Activated B cell treated with CpG ODN at 0.5 μM for 24 hours (primary cell): ENCODE results near the gene KARS1. TPM values are rescaled to one million over a fixed set of nuclear protein-coding genes. Genes with fewer than 3 reads are reported as not detected.

Source experiments
- ATAC-seq: fragments of 200-7000 bp; cut with Tn5 transposase; one replicate; pipeline ENCODE4 v1.10.0; 2021; ENCODE audit warnings: low read depth, mild to moderate bottlenecking, moderate library complexity
- CTCF ChIA-PET: fragments of 350-600 bp; sonication (Branson Sonifier 250); formaldehyde crosslinking; loops from one replicate; lab custom pipeline; 2021; ENCODE audit warnings: antibody characterized with exemption; lab: Charles Lee
- POLR2A ChIA-PET: fragments of 350-600 bp; sonication (Branson Sonifier 250); formaldehyde crosslinking; loops from one replicate; lab custom pipeline; 2021; ENCODE audit warnings: antibody characterized with exemption; lab: Charles Lee
- DNase-seq: peaks from one replicate; pipeline ENCODE4 v3.0.0; 2022
- H3K27ac Mint-ChIP-seq: one replicate; pipeline ENCODE4 v1.8.0; 2020; ENCODE audit warnings: mixed read lengths
- H3K27me3 Mint-ChIP-seq: one replicate; pipeline ENCODE4 v1.8.0; 2021; ENCODE audit warnings: mixed read lengths
- H3K36me3 Mint-ChIP-seq: one replicate; pipeline ENCODE4 v1.8.0; 2021; ENCODE audit warnings: low read depth, mixed read lengths
- H3K4me1 Mint-ChIP-seq: one replicate; pipeline ENCODE4 v1.8.0; 2021; ENCODE audit warnings: mixed read lengths
- H3K4me3 Mint-ChIP-seq: one replicate; pipeline ENCODE4 v1.8.0; 2020; ENCODE audit warnings: mild to moderate bottlenecking, mixed read lengths
- H3K9me3 Mint-ChIP-seq: one replicate; pipeline ENCODE4 v1.8.0; 2020; ENCODE audit warnings: mixed read lengths
- CTCF ChIP-seq: fragments of 200-600 bp; IDR thresholded peaks from one replicate; pipeline ENCODE4 v1.8.0; 2022; ENCODE audit warnings: antibody characterized with exemption, mild to moderate bottlenecking
- intact Hi-C: fragments of 100-400 bp; cut with micrococcal nuclease; formaldehyde crosslinking; loops from one replicate; pipeline ENCODE4 v1.15.1; 2024
- total RNA-seq: library from RNA; stranded (reverse); gene quantifications from 2 replicates; pipeline ENCODE4 v1.2.3, GENCODE V29; 2022

KARS1 gene
- total RNA-seq, 1 donor from 2014 or later = 166 TPM

- DNase-seq (no peak), ATAC-seq (no peak)
- ChIA-PET POLR2A (no interaction called here), CTCF (no interaction called here)
- Mint-ChIP-seq H3K4me3 (no peak within 1 kb of the TSS), H3K9me3 (no peaks in the 10 kb centered on the region), H3K36me3 (no peaks in the 10 kb centered on the region), H3K27ac (no peak within 1 kb of the TSS), H3K4me1 (no peaks in the 10 kb centered on the region), H3K27me3 (no peaks in the 10 kb centered on the region)
- intact Hi-C loops = no loop called here
- no peak for TF ChIP-seq CTCF
Observed at GRCh38 chr16:75676909-75677308, 29.4 kb upstream of the KARS1 start, which contains the start of gene CPHXL2. CPHXL2 (minus strand) TSS chr16:75677009; CDS start chr16:75676999, 10 bp downstream.

- no peaks in the 10 kb centered on the region for H3K36me3 Mint-ChIP-seq
- no peak for TF ChIP-seq CTCF
- ATAC-seq (no peak), DNase-seq (no peak)
- no peaks in the 10 kb centered on the region for H3K4me1 Mint-ChIP-seq
- no peak overlapping the region for H3K27ac Mint-ChIP-seq
- no peak overlapping the region for H3K4me3 Mint-ChIP-seq
- H3K27me3 Mint-ChIP-seq = no peaks in the 10 kb centered on the region
- POLR2A ChIA-PET = no interaction called here
- no peaks in the 10 kb centered on the region for H3K9me3 Mint-ChIP-seq
- intact Hi-C loops = no loop called here
- CTCF ChIA-PET = no interaction called here
Observed at GRCh38 chr16:75667503-75667902, 20.0 kb upstream of the KARS1 start.

GRCh38 chr16:75660726-75661302 is 13.3 kb upstream of the KARS1 start:
- no peaks in the 10 kb centered on the region for H3K27me3 Mint-ChIP-seq
- intact Hi-C loops = no loop called here
- ChIA-PET POLR2A (no interaction called here), CTCF (no interaction called here)
- no peak overlapping the region for H3K27ac Mint-ChIP-seq
- DNase-seq (no peak), ATAC-seq (no peak)
- no peak overlapping the region for H3K4me3 Mint-ChIP-seq
- H3K36me3 Mint-ChIP-seq = peaks cover 40% of the 10 kb centered on the region
- peaks cover 1% of the 10 kb centered on the region for H3K4me1 Mint-ChIP-seq
- TF ChIP-seq CTCF = no peak
- no peaks in the 10 kb centered on the region for H3K9me3 Mint-ChIP-seq

- no peak for ATAC-seq
- CTCF ChIA-PET = no interaction called here
- POLR2A ChIA-PET = interaction anchor here (0.6 to 0.8 kb wide), 2 partner anchors 12 to 1700 kb away, joined by 3 to 4 read pairs; partner anchors contain the start of gene TERF2IP
- H3K9me3 Mint-ChIP-seq = no peaks in the 10 kb centered on the region
- DNase-seq = no peak
- no peak overlapping the region for H3K4me3 Mint-ChIP-seq
- no peaks in the 10 kb centered on the region for H3K27me3 Mint-ChIP-seq
- intact Hi-C loops = no loop called here
- TF ChIP-seq CTCF = no peak
- H3K27ac Mint-ChIP-seq = no peak overlapping the region
- peaks cover 44% of the 10 kb centered on the region for H3K36me3 Mint-ChIP-seq
- peaks cover 1% of the 10 kb centered on the region for H3K4me1 Mint-ChIP-seq
Observed at GRCh38 chr16:75660321-75660720, 12.9 kb upstream of the KARS1 start.

- Mint-ChIP-seq H3K4me3 (no peak overlapping the region), H3K4me1 (peaks cover 14% of the 10 kb centered on the region), H3K9me3 (no peaks in the 10 kb centered on the region), H3K36me3 (peaks cover 60% of the 10 kb centered on the region), H3K27me3 (no peaks in the 10 kb centered on the region), H3K27ac (no peak overlapping the region)
- ATAC-seq (no peak), DNase-seq (no peak)
- POLR2A ChIA-PET = interaction anchor here (0.5 to 1.5 kb wide), 3 partner anchors 35 to 1105 kb away, joined by 3 read pairs; partner anchors contain the start of gene ADAT1
- CTCF ChIA-PET = no interaction called here
- TF ChIP-seq CTCF = no peak
- intact Hi-C loops = no loop called here
Observed at GRCh38 chr16:75658175-75658574, 10.7 kb upstream of the KARS1 start.
